Metanephros (tissue), 2 donors: ENCODE measurements around the gene TNFRSF11A. TPM values are rescaled to one million over a fixed set of nuclear protein-coding genes. Genes with fewer than 3 reads are reported as not detected.

Source experiments
- small RNA-seq: library from RNA; depleted of rRNA; stranded (forward); fragments of <200 nt; gene quantifications from one replicate; pipeline ENCODE3, GENCODE V24; 2014; ENCODE audit warnings: low replicate concordance
- total RNA-seq: library from RNA; depleted of rRNA; stranded (reverse); fragments of >200 nt; gene quantifications from one replicate; pipeline ENCODE4 v1.2.3, GENCODE V29; 2014

The TNFRSF11A gene
- total RNA-seq, result 6.2 TPM

GRCh38 chr18:62324917-62325805, at the start of gene TNFRSF11A:
TNFRSF11A (plus strand) TSS chr18:62325310; CDS start chr18:62325353, 43 bp downstream.

Small RNA genes within 50 kb of the gene (small RNA-seq; reads per million reads assigned to genes)
- gene AC100843.2 (not detected), gene RF00019 (not detected)

Other genes starting within 250 kb of the TNFRSF11A start
- gene PIGN, start 138.3 kb upstream of the TNFRSF11A start, total RNA-seq, result 42.0 TPM
- 43.2 TPM for gene RELCH, start 138.1 kb upstream of the TNFRSF11A start, total RNA-seq
- gene ZCCHC2, start 197.7 kb downstream of the TNFRSF11A start, total RNA-seq, result 17.9 TPM